SK-N-SH (cell line): ENCODE measurements around the gene GRIK3. TPM values are rescaled to one million over a fixed set of nuclear protein-coding genes. Genes with fewer than 3 reads are reported as not detected.

Experiments
- CTCF ChIA-PET: fragments of 300-600, 350-600 bp; formaldehyde crosslinking; extraction: SDS; loops from one replicate; lab custom pipeline; 2021; lab: Yijun Ruan, JAX
- POLR2A ChIA-PET: fragments of 350-600 bp; sonication (Branson Sonifier 250); formaldehyde crosslinking; extraction: SDS; loops from one replicate; lab custom pipeline; 2020; ENCODE audit warnings: antibody characterized with exemption, inconsistent platforms; lab: Yijun Ruan, JAX
- DNase-seq: peaks from one replicate; pipeline ENCODE4 v3.0.0; 2012
- H2AFZ ChIP-seq: fragments of 200-600 bp; sonication (generic); 2 replicates; pipeline ENCODE4 v1.8.1; 2016; ENCODE audit warnings: antibody characterized with exemption, mild to moderate bottlenecking, low read depth
- H3F3A ChIP-seq: fragments of 200-600 bp; sonication (generic); replicated peaks from 2 replicates; pipeline ENCODE3; 2016; ENCODE audit warnings: antibody characterized with exemption, mild to moderate bottlenecking; ENCODE audit not compliant: insufficient read depth
- H3K27ac ChIP-seq, 2 experiments: fragments of 200-500 bp in 1 of 2; fragments of 200-600 bp in 1 of 2; sonication (Bioruptor generic) in 1 of 2; sonication (generic), shearing (Covaris generic) in 1 of 2; 2 replicates each; pipeline versions ENCODE4 v1.5.1 to v1.6.1; 2014 to 2016; ENCODE audit warnings: low read depth in 2 of 2, inconsistent platforms in 1 of 2, low read length in 1 of 2, mild to moderate bottlenecking in 1 of 2, mixed read lengths in 1 of 2
- H3K27me3 ChIP-seq: fragments of 200-600 bp; sonication (generic), shearing (Covaris generic); 2 replicates; pipeline ENCODE4 v1.6.1; 2016; ENCODE audit warnings: mixed run types; ENCODE audit not compliant: insufficient read depth
- H3K36me3 ChIP-seq, 2 experiments: fragments of 200-500 bp in 1 of 2; fragments of 200-600 bp in 1 of 2; sonication (Bioruptor generic) in 1 of 2; sonication (generic) in 1 of 2; replicated peaks in 1 of 2; 2 replicates each; pipeline versions ENCODE3 to v1.5.1; 2014 to 2016; ENCODE audit warnings: low read length in 1 of 2, mild to moderate bottlenecking in 1 of 2; ENCODE audit not compliant: insufficient read depth in 2 of 2, control insufficient read depth in 1 of 2
- H3K4me1 ChIP-seq, 2 experiments: fragments of 200-500 bp in 1 of 2; fragments of 200-600 bp in 1 of 2; sonication (Bioruptor generic) in 1 of 2; sonication (generic), shearing (Covaris generic) in 1 of 2; 2 replicates each; pipeline versions ENCODE4 v1.5.1 to v1.6.1; 2014 to 2016; ENCODE audit warnings: low read depth in 1 of 2, low read length in 1 of 2, mixed run types in 1 of 2; ENCODE audit not compliant: insufficient read depth in 2 of 2, control insufficient read depth in 1 of 2
- H3K4me2 ChIP-seq: fragments of 200-600 bp; sonication (generic), shearing (Covaris generic); 2 replicates; pipeline ENCODE4 v1.6.1; 2017; ENCODE audit warnings: mixed run types
- H3K4me3 ChIP-seq, 2 experiments: fragments of 200-500 bp in 1 of 2; fragments of 200-600 bp in 1 of 2; sonication (Bioruptor generic) in 1 of 2; sonication (generic), shearing (Covaris generic) in 1 of 2; 2 replicates each; pipeline versions ENCODE4 v1.5.1 to v1.8.1; 2014 to 2016; ENCODE audit warnings: low read depth in 2 of 2, inconsistent platforms in 1 of 2, low read length in 1 of 2, mild to moderate bottlenecking in 1 of 2, mixed read lengths in 1 of 2, moderate library complexity in 1 of 2
- H3K79me2 ChIP-seq: fragments of 200-600 bp; sonication (generic); 2 replicates; pipeline ENCODE4 v1.8.1; 2017; ENCODE audit warnings: mild to moderate bottlenecking; ENCODE audit not compliant: insufficient read depth
- H3K9ac ChIP-seq: fragments of 200-600 bp; sonication (generic); 2 replicates; pipeline ENCODE4 v1.6.1; 2017; ENCODE audit warnings: mixed run types
- H3K9me2 ChIP-seq: fragments of 200-600 bp; sonication (generic); 2 replicates; pipeline ENCODE4 v1.6.1; 2017; ENCODE audit warnings: mixed run types
- H3K9me3 ChIP-seq: fragments of 200-600 bp; sonication (generic); 2 replicates; pipeline ENCODE4 v1.6.1; 2017; ENCODE audit warnings: mixed run types, mild to moderate bottlenecking, moderate library complexity
- H4K20me1 ChIP-seq: fragments of 200-600 bp; sonication (generic); 2 replicates; pipeline ENCODE4 v1.6.1; 2017; ENCODE audit warnings: mild to moderate bottlenecking, mixed run types; ENCODE audit not compliant: insufficient read depth
- CHD2 ChIP-seq: fragments of 150-350 bp; IDR thresholded peaks from 2 replicates; pipeline ENCODE4 v1.6.1; 2018; ENCODE audit warnings: low read length; ENCODE audit not compliant: partially characterized antibody
- CTCF ChIP-seq: fragments of 200-600 bp; sonication (generic); IDR thresholded peaks from 2 replicates; pipeline ENCODE4 v1.6.1; 2017; ENCODE audit warnings: antibody characterized with exemption, mild to moderate bottlenecking, moderate library complexity
- FOSL2 ChIP-seq: IDR thresholded peaks from 2 replicates; pipeline ENCODE4 v1.4.0; 2012; ENCODE audit warnings: low read depth, mild to moderate bottlenecking, moderate library complexity, borderline replicate concordance
- FOXJ3 ChIP-seq: sonication (generic); formaldehyde crosslinking; IDR thresholded peaks from 2 replicates; pipeline ENCODE4 v1.5.1; 2020; ENCODE audit warnings: mild to moderate bottlenecking, missing genetic modification reagents
- GABPA ChIP-seq: IDR thresholded peaks from 2 replicates; pipeline ENCODE4 v1.4.0; 2012; ENCODE audit warnings: low read depth, mild to moderate bottlenecking
- GATA2 ChIP-seq: sonication (generic); formaldehyde crosslinking; IDR thresholded peaks from 2 replicates; pipeline ENCODE4 v1.5.0; 2020; ENCODE audit warnings: mild to moderate bottlenecking, missing genetic modification reagents
- IRF3 ChIP-seq: fragments of 150-350 bp; IDR thresholded peaks from 2 replicates; pipeline ENCODE4 v1.6.1; 2016; ENCODE audit warnings: mild to moderate bottlenecking, low read depth, low read length
- JUND ChIP-seq: IDR thresholded peaks from 2 replicates; pipeline ENCODE4 v1.4.0; 2012
- MAX ChIP-seq: IDR thresholded peaks from 2 replicates; pipeline ENCODE4 v1.4.0; 2012; ENCODE audit warnings: low read depth
- MEF2A ChIP-seq: IDR thresholded peaks from 2 replicates; pipeline ENCODE4 v1.4.0; 2012; ENCODE audit warnings: low read depth, borderline replicate concordance
- MXI1 ChIP-seq: IDR thresholded peaks from 2 replicates; pipeline ENCODE4 v1.6.1; 2012; ENCODE audit warnings: mild to moderate bottlenecking, low read depth, low read length, improper control_type of control experiment
- NFIC ChIP-seq: IDR thresholded peaks from 2 replicates; pipeline ENCODE4 v1.4.0; 2012; ENCODE audit warnings: borderline replicate concordance
- NRF1 ChIP-seq: IDR thresholded peaks from 2 replicates; pipeline ENCODE4 v1.6.1; 2012; ENCODE audit warnings: low read depth, mild to moderate bottlenecking, low read length
- PBX3 ChIP-seq: IDR thresholded peaks from 2 replicates; pipeline ENCODE4; 2012
- RAD21 ChIP-seq: IDR thresholded peaks from 2 replicates; pipeline ENCODE4 v1.6.1; 2012; ENCODE audit warnings: mild to moderate bottlenecking, low read length
- SIN3A ChIP-seq: IDR thresholded peaks from 2 replicates; pipeline ENCODE4 v1.6.1; 2012; ENCODE audit warnings: low read depth, mild to moderate bottlenecking, low read length, moderate library complexity, borderline replicate concordance
- SMC3 ChIP-seq: IDR thresholded peaks from 2 replicates; pipeline ENCODE4 v1.6.1; 2012; ENCODE audit warnings: low read depth, low read length, improper control_type of control experiment
- USF2 ChIP-seq: fragments of 150-350 bp; IDR thresholded peaks from 2 replicates; pipeline ENCODE4 v1.6.1; 2017; ENCODE audit warnings: antibody characterized with exemption, low read length, low read depth, borderline replicate concordance
- ZBTB33 ChIP-seq: IDR thresholded peaks from 2 replicates; pipeline ENCODE4 v1.4.0; 2012; ENCODE audit warnings: low read depth, borderline replicate concordance
- WGBS: methylation state at CpG from one replicate; pipeline ENCODE4 v1.1.6; 2017; ENCODE audit warnings: low lambda C conversion rate; 5-methylcytosine and 5-hydroxymethylcytosine counted together
- polyA plus RNA-seq, 3 experiments: library from polyadenylated mRNA; depleted of rRNA; stranded (reverse); fragments of >200 nt; gene quantifications; 2 replicates each; pipeline ENCODE4 v1.2.3, GENCODE V29; 2012

Gene GRIK3
- polyA plus RNA-seq, 1 of the 3 experiments (the other 2 are of a cell fraction) = not detected

GRCh38 chr1:36816348-36816747 is 218.0 kb downstream of the GRIK3 start:
- no peak overlapping the region for H3K9ac ChIP-seq
- H3K4me1 ChIP-seq = peaks cover 0 to 7% of the 10 kb centered on the region in 2 experiments; a peak in 1 of 4 replicates
- POLR2A ChIA-PET = no interaction called here
- CTCF ChIA-PET = no interaction called here
- no peaks in the 10 kb centered on the region for H3K9me3 ChIP-seq
- no peaks in the 10 kb centered on the region for H4K20me1 ChIP-seq
- H3K79me2 ChIP-seq = no peaks in the 10 kb centered on the region
- no peak overlapping the region for H3K4me3 ChIP-seq
- 29% methylated on average over 2 of the region's 2 CpGs for WGBS
- no peaks in the 10 kb centered on the region for H3F3A ChIP-seq
- H3K27ac ChIP-seq = no peak overlapping the region
- no peaks in the 10 kb centered on the region for H3K27me3 ChIP-seq
- H2AFZ ChIP-seq = no peak overlapping the region
- TF ChIP-seq NRF1 (no peak), MEF2A (no peak), GABPA (no peak), IRF3 (no peak), FOSL2 (no peak), SMC3 (no peak), GATA2 (CRISPR knock-in tag) (no peak), PBX3 (no peak)
- TF ChIP-seq, all 33 proteins: peak for 0
- Histone ChIP-seq H3K4me2 (no peak overlapping the region), H3K9me2 (no peaks in the 10 kb centered on the region), H3K36me3 (no peaks in the 10 kb centered on the region)
- no peak for DNase-seq

- Histone ChIP-seq H3K4me1 (peaks cover 0 to 7% of the 10 kb centered on the region in 2 experiments; a peak in 1 of 4 replicates), H3K79me2 (no peaks in the 10 kb centered on the region)
- no peak for TF ChIP-seq SMC3
- no peak for TF ChIP-seq NRF1
- no peak for TF ChIP-seq FOSL2
- no peak for TF ChIP-seq SIN3A
- no peak for TF ChIP-seq GABPA
- no peak for TF ChIP-seq ZBTB33
- no peak for TF ChIP-seq NFIC
- TF ChIP-seq CTCF = no peak
- no peak for TF ChIP-seq MXI1
- no peak for TF ChIP-seq FOXJ3 (CRISPR knock-in tag)
- no peak for TF ChIP-seq USF2
- no peak for TF ChIP-seq JUND
- TF ChIP-seq MAX = no peak
- no peak for TF ChIP-seq RAD21
- no peak for TF ChIP-seq CHD2
- TF ChIP-seq, all 33 proteins: peak for 0
- ChIA-PET POLR2A (no interaction called here), CTCF (no interaction called here)
- Histone ChIP-seq H3F3A (no peaks in the 10 kb centered on the region), H3K4me2 (no peak overlapping the region), H4K20me1 (no peaks in the 10 kb centered on the region), H3K27ac (no peak overlapping the region), H3K4me3 (no peak overlapping the region), H3K9me2 (no peaks in the 10 kb centered on the region), H3K27me3 (no peaks in the 10 kb centered on the region), H3K36me3 (no peaks in the 10 kb centered on the region), H2AFZ (no peak overlapping the region), H3K9ac (no peak overlapping the region), H3K9me3 (no peaks in the 10 kb centered on the region)
- DNase-seq = no peak
- 13% methylated on average over 4 of the region's 4 CpGs for WGBS
Measured at GRCh38 chr1:36814774-36815173, 219.5 kb downstream of the GRIK3 start.
